ENCODE results near the gene ZNF281.
"Not testable (repeated sequence)": the region's sequence is repeated elsewhere in the genome, so short reads cannot be mapped to it uniquely, and the experiment has no call there.

- TF ChIP-seq ZNF10 (tag by site-specific recombination; IDR thresholded peaks at IDR 0.05); CTCF (tag by site-specific recombination; IDR thresholded peaks at IDR 0.05); REST (tag by site-specific recombination; IDR thresholded peaks at IDR 0.05); ZBTB7A (tag by site-specific recombination; IDR thresholded peaks at IDR 0.05; ENCODE audit: low read depth); ZNF776 (tag by site-specific recombination; IDR thresholded peaks at IDR 0.05; ENCODE audit: borderline replicate concordance); ZNF521 (tag by site-specific recombination; IDR thresholded peaks at IDR 0.05); PBX3 (CRISPR knock-in tag; IDR thresholded peaks at IDR 0.05); ZNF24 (tag by site-specific recombination; IDR thresholded peaks at IDR 0.05); KLF16 (tag by site-specific recombination; IDR thresholded peaks at IDR 0.05); RBAK (tag by site-specific recombination; IDR thresholded peaks at IDR 0.05): not testable (repeated sequence)
Observed at GRCh38 chr1:200438413-200438812, 28.6 kb upstream of the ZNF281 start.
